Activated T-cell treated with anti-CD3 and anti-CD28 coated beads, Interleukin-2, amount 50 U/mL, for 1 hour (primary cell): Measurements from ENCODE around the gene PMEPA1.

Experiments
- DNase-seq: peaks from one replicate; pipeline ENCODE4 v3.0.0-alpha.2; 2020

PMEPA1 gene

GRCh38 chr20:57672164-57672563, 37.7 kb downstream of the PMEPA1 start:
- no peak for DNase-seq

GRCh38 chr20:57671662-57672061, 38.2 kb downstream of the PMEPA1 start:
- no peak for DNase-seq

GRCh38 chr20:57671072-57671391, 38.8 kb downstream of the PMEPA1 start:
- no peak for DNase-seq

- DNase-seq: no peak
These were observed 39.3 kb downstream of the PMEPA1 start for GRCh38 chr20:57670288-57671071.

GRCh38 chr20:57669632-57670031, 40.2 kb downstream of the PMEPA1 start:
- no peak for DNase-seq

GRCh38 chr20:57667924-57668782, 41.7 kb downstream of the PMEPA1 start:
- DNase-seq: no peak

- DNase-seq: no peak
These were observed 42.4 kb downstream of the PMEPA1 start for GRCh38 chr20:57667388-57667787.

- DNase-seq: no peak
These were observed 43.0 kb downstream of the PMEPA1 start for GRCh38 chr20:57666834-57667157.

- no peak for DNase-seq
These were observed 43.5 kb downstream of the PMEPA1 start for GRCh38 chr20:57666106-57666833.

GRCh38 chr20:57665589-57665971, 44.2 kb downstream of the PMEPA1 start:
- no peak for DNase-seq

GRCh38 chr20:57664924-57665588, 44.8 kb downstream of the PMEPA1 start:
- DNase-seq: no peak

- no peak for DNase-seq
These were observed 45.3 kb downstream of the PMEPA1 start for GRCh38 chr20:57664476-57664875.

GRCh38 chr20:57663681-57664451, 45.9 kb downstream of the PMEPA1 start:
- DNase-seq: peak; percentile 19

GRCh38 chr20:57663241-57663640, 46.6 kb downstream of the PMEPA1 start:
- DNase-seq: no peak

- DNase-seq: peak; percentile 17
These were observed 47.2 kb downstream of the PMEPA1 start for GRCh38 chr20:57662456-57663240.

- peak; percentile 14 for DNase-seq
These were observed 47.9 kb downstream of the PMEPA1 start for GRCh38 chr20:57661746-57662455.

- DNase-seq: peak; percentile 18
These were observed 48.7 kb downstream of the PMEPA1 start for GRCh38 chr20:57660922-57661745.

GRCh38 chr20:57660181-57660921, 49.5 kb downstream of the PMEPA1 start:
- no peak for DNase-seq

- peak; percentile 18 for DNase-seq
These were observed 50.2 kb downstream of the PMEPA1 start for GRCh38 chr20:57659517-57660180.
